ENCODE results near the gene SNX11. TPM values are rescaled to one million over a fixed set of nuclear protein-coding genes. Genes with fewer than 3 reads are reported as not detected.
A peak's percentile ranks its signal among the peaks of the same experiment; 100 is the strongest.

Gene SNX11
- total RNA-seq, 2 donors from 2014 or later = 12.8 to 13.2 TPM

DNA sequence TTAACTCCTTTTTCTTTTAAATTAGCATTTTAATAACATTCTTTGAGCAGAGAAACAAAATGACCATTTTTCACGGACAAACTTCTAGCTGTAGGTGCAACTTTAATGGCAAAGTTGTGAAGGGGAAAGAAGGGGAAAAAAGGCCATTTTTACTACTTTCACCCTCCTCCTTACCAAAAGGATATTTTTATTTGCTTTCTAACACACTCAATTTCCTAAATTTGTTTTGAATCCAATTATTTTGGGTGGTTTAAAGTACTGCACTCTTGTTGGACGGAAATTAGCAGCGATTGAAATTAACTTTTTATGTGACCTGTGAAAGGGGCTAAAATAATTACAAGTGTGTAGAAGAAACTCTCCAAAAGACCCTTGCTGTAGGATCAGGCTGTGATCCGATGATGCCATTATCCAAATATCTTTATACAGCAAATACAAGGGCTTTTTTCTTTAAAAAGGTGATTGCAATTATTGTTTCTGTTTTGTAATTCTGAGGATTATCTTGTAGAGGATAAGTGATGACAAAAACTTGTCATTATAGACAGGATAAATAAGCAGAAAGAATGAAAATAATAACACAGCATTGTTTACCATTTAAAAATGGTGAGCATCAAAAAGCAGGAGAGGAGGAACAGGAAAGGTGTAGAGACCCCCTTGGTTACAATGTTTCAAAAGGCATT, 42.4 kb downstream of the SNX11 start:
- no peaks in the 10 kb centered on the region for H3K9me3 ChIP-seq (ENCODE audit: control insufficient read depth, low read length, poor library complexity, severe bottlenecking)
- Mint-ChIP-seq H3K27me3 (no peaks in the 10 kb centered on the region), H3K36me3 (ENCODE audit: low read depth) (peaks cover 2% of the 10 kb centered on the region), H3K4me3 (no peak overlapping the region), H3K27ac (peak overlapping the region; percentile 62), H3K4me1 (peaks cover 6% of the 10 kb centered on the region)
- ATAC-seq (no peak), DNase-seq (no peak)

DNA sequence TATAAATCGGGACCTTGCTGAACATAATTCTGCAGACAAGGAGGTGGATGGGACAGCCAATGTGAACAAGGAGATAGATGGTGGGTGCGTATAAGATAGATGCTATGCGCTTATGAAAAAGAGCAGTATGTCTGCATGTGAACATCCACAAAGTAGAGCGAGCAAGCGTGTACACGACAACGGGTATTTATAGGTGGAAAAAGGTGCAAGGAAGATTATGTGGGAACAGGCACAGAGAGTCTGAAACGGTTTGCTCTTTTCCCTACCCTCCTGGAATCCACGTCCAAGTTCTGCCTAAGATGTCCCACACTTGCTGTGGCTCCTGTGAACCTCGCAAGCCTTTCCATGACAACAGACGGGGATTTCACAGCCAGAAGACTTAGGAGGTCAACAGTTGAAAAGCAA, 43.0 kb downstream of the SNX11 start:
- Mint-ChIP-seq H3K4me1 (peaks cover 6% of the 10 kb centered on the region), H3K27ac (peak overlapping the region; percentile 62), H3K36me3 (ENCODE audit: low read depth) (peaks cover 2% of the 10 kb centered on the region), H3K27me3 (no peaks in the 10 kb centered on the region), H3K4me3 (no peak overlapping the region)
- no peaks in the 10 kb centered on the region for H3K9me3 ChIP-seq (ENCODE audit: control insufficient read depth, low read length, poor library complexity, severe bottlenecking)
- ATAC-seq = no peak
- DNase-seq = no peak

GRCh38 chr17:48151220-48151619, 43.7 kb downstream of the SNX11 start:
- H3K27me3 Mint-ChIP-seq = no peaks in the 10 kb centered on the region
- H3K4me3 Mint-ChIP-seq = no peak overlapping the region
- ATAC-seq (no peak), DNase-seq (no peak)
- H3K36me3 Mint-ChIP-seq (ENCODE audit: low read depth) = peaks cover 2% of the 10 kb centered on the region
- H3K9me3 ChIP-seq (ENCODE audit: control insufficient read depth, low read length, poor library complexity, severe bottlenecking) = no peaks in the 10 kb centered on the region
- peaks cover 6% of the 10 kb centered on the region for H3K4me1 Mint-ChIP-seq
- no peak overlapping the region for H3K27ac Mint-ChIP-seq

- H3K27me3 Mint-ChIP-seq = no peaks in the 10 kb centered on the region
- peaks cover 6% of the 10 kb centered on the region for H3K4me1 Mint-ChIP-seq
- no peak overlapping the region for H3K4me3 Mint-ChIP-seq
- DNase-seq = no peak
- peaks cover 2% of the 10 kb centered on the region for H3K36me3 Mint-ChIP-seq (ENCODE audit: low read depth)
- no peak overlapping the region for H3K27ac Mint-ChIP-seq
- ATAC-seq = no peak
- H3K9me3 ChIP-seq (ENCODE audit: control insufficient read depth, low read length, poor library complexity, severe bottlenecking) = no peaks in the 10 kb centered on the region
Measured at GRCh38 chr17:48152289-48152688, 44.7 kb downstream of the SNX11 start.

DNA sequence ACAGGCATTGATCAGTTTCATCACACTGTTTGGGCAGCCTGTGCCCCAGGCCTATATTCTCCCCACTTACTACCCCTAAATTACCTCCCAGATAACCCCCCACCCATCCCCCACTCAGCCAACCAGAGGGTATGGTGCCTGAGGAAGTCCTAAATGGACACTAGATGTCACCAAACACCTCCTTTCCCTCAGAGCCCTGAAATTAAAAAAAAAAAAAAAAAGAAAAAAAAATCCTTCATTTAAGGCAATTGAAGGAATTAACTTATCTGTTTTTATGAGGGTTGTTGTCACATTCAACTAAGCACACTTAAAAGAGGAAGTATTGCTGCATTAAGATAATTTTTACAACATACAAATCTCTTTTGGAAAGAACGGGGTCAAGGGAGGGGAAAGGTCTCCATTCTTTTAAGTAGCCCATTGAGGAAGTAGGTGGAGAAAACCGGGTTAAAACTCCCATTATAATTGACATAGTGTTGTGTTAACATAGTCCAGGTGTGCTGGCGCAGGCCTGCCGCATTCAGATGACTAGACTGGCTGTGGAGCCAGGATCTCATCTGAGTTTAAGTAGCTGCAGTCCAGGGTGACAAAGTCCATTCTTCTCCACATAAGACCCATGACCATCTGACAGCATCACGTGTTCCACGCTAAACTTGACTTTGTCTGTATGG, 46.3 kb downstream of the SNX11 start:
- H3K27ac Mint-ChIP-seq = no peak overlapping the region
- no peak for ATAC-seq
- no peak overlapping the region for H3K4me3 Mint-ChIP-seq
- no peaks in the 10 kb centered on the region for H3K36me3 Mint-ChIP-seq (ENCODE audit: low read depth)
- no peaks in the 10 kb centered on the region for H3K4me1 Mint-ChIP-seq
- no peaks in the 10 kb centered on the region for H3K9me3 ChIP-seq (ENCODE audit: control insufficient read depth, low read length, poor library complexity, severe bottlenecking)
- no peaks in the 10 kb centered on the region for H3K27me3 Mint-ChIP-seq
- DNase-seq = no peak

DNA sequence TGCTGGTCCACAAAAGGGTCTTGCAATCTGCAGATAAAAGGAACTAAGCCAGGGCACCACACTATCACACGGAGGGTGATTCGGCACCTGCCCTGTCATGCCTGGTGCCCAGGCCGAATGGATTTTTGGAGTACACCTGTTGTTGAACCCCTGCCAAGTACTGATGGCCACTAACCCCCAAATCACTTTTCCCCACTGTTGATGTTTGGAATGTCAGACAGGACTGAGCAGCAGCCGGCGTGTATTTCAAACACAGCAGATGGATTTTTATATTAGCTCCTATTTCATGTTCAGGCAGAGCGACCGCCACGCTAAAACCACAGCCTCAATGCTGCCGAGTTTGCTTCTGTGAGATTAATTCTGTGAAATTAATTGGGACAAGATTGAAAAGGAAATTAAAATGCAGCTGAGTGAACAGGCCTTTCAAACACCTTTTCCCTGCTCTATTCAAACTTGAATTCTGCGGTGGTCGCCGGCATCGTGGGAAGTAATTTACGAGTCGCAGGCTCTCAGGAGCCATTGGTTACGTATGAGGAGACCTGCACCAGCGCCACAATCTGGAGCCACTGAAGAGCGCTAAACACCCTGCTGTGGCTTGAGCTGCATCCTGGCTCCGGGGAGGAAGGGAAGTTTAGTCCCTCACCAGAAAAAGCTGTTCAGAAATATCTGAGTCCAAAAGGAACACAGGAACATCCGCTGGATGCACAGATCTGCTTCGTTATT, 48.5 kb downstream of the SNX11 start:
- H3K9me3 ChIP-seq (ENCODE audit: control insufficient read depth, low read length, poor library complexity, severe bottlenecking) = no peaks in the 10 kb centered on the region
- Mint-ChIP-seq H3K4me3 (no peak overlapping the region), H3K27ac (no peak overlapping the region), H3K4me1 (no peaks in the 10 kb centered on the region), H3K36me3 (ENCODE audit: low read depth) (no peaks in the 10 kb centered on the region), H3K27me3 (no peaks in the 10 kb centered on the region)
- ATAC-seq = no peak
- DNase-seq = no peak

DNA sequence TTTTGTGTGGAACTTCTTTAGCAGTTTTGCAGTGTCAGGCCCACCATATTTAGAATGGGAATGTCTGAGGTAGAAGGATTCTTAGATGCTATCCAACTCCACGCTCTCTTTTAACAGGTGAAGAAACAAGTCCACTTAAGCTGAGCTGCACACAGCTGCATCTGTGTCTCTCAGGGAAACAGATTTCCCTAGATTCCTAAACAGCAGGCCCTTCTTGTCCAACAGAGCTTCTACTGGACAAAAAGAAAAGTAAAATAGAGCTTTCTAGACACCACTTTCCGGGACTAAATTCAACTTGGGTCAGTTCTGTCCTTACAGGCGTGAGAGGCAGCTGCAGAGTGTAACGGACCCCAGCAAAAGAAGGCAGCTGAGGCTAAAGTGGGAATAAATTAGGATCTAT, 51.7 kb downstream of the SNX11 start:
- no peak overlapping the region for H3K4me3 Mint-ChIP-seq
- H3K36me3 Mint-ChIP-seq (ENCODE audit: low read depth) = no peaks in the 10 kb centered on the region
- H3K27me3 Mint-ChIP-seq = no peaks in the 10 kb centered on the region
- DNase-seq (no peak), ATAC-seq (no peak)
- no peaks in the 10 kb centered on the region for H3K4me1 Mint-ChIP-seq
- no peaks in the 10 kb centered on the region for H3K9me3 ChIP-seq (ENCODE audit: control insufficient read depth, low read length, poor library complexity, severe bottlenecking)
- H3K27ac Mint-ChIP-seq = no peak overlapping the region

DNA sequence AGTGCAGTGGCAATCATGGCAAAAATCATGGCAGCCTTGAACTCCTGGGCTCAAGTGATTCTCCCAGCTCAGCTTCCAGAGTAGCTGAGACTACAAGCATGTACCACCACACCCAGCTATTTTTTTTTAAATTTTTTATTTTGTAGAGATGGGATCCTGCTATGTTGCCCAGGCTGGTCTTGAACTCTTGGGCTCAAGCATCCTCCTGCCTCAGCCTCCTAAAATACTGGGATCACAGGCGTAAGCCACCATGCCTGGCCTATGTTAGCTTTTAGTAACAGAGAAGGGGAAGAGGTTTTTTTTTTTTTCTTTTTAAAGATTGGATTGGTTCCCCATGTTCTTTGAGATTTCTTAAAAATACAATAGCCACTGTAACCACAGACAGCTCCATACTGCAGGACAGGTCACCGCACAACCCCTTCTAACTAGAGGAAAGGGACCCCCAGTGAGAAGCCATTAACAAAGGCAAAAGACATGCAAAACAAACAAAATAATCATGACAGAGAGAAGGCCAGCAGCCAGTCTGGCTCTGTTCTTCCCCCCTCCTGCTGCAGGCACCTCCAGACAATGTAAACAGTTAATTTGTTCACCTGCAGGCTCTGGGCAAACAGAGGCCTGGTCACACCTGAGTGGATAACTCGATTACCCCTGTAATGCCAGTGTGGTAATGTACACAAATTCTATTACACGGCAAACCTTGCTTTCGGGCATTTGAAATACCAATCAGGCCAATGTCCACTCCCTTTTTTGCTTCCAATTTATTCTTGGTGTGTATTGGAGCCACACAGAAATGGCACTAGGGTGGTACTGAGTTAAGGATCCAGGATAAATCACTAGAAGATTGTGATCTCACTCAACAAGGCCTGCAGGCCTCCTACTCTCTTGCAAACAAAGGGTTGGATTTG, 52.9 kb downstream of the SNX11 start:
- Mint-ChIP-seq H3K36me3 (ENCODE audit: low read depth) (peaks cover 2% of the 10 kb centered on the region), H3K4me1 (no peaks in the 10 kb centered on the region), H3K27ac (no peak overlapping the region), H3K27me3 (no peaks in the 10 kb centered on the region), H3K4me3 (no peak overlapping the region)
- no peak for DNase-seq
- no peaks in the 10 kb centered on the region for H3K9me3 ChIP-seq (ENCODE audit: control insufficient read depth, low read length, poor library complexity, severe bottlenecking)
- ATAC-seq = no peak

- ATAC-seq (no peak), DNase-seq (no peak)
- no peak overlapping the region for H3K27ac Mint-ChIP-seq
- H3K4me1 Mint-ChIP-seq = peaks cover 2% of the 10 kb centered on the region
- peaks cover 2% of the 10 kb centered on the region for H3K36me3 Mint-ChIP-seq (ENCODE audit: low read depth)
- H3K27me3 Mint-ChIP-seq = no peaks in the 10 kb centered on the region
- H3K9me3 ChIP-seq (ENCODE audit: control insufficient read depth, low read length, poor library complexity, severe bottlenecking) = no peaks in the 10 kb centered on the region
- no peak overlapping the region for H3K4me3 Mint-ChIP-seq
Measured at GRCh38 chr17:48161127-48161905, 53.8 kb downstream of the SNX11 start.

GRCh38 chr17:48162306-48162934, 54.9 kb downstream of the SNX11 start:
- ATAC-seq = no peak
- H3K27ac Mint-ChIP-seq = no peak overlapping the region
- peaks cover 2% of the 10 kb centered on the region for H3K36me3 Mint-ChIP-seq (ENCODE audit: low read depth)

DNA sequence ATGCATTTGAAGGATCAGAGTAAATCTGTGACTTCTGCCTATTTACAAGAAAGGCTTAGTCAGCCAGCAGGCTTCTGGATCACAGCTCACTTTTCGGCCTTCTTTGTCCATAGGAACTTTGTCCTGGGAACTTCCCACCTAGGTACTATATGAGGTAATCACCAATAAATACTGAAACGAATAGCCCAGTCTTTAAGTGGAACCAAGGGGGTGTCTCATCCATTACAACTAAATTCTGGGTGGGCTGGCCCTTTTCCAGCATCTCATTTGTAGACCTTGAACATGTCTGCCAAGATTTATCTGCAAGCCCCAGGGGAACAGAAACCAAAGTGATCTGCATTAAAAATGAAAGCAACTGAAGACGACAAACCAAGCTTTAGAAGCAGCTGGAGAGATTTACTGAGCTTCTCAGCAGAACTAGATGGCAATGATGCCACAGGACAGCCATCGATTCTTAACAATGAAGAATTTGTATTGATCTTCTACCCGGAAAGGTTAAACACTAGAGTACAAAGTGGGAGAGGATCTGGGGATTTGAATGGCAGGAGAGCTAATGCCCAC, 55.5 kb downstream of the SNX11 start:
- no peak for DNase-seq
- no peaks in the 10 kb centered on the region for H3K9me3 ChIP-seq (ENCODE audit: control insufficient read depth, low read length, poor library complexity, severe bottlenecking)
- H3K27ac Mint-ChIP-seq = no peak overlapping the region
- H3K4me3 Mint-ChIP-seq = no peak overlapping the region
- no peak for ATAC-seq
- H3K36me3 Mint-ChIP-seq (ENCODE audit: low read depth) = peaks cover 2% of the 10 kb centered on the region
- H3K4me1 Mint-ChIP-seq = peaks cover 2% of the 10 kb centered on the region
- H3K27me3 Mint-ChIP-seq = no peaks in the 10 kb centered on the region

More at GRCh38 chr17:48162306-48162934, 54.9 kb downstream of the SNX11 start:
- H3K4me1 Mint-ChIP-seq = peaks cover 2% of the 10 kb centered on the region
- H3K4me3 Mint-ChIP-seq = no peak overlapping the region
- no peak for DNase-seq
- no peaks in the 10 kb centered on the region for H3K9me3 ChIP-seq (ENCODE audit: control insufficient read depth, low read length, poor library complexity, severe bottlenecking)
- no peaks in the 10 kb centered on the region for H3K27me3 Mint-ChIP-seq

DNA sequence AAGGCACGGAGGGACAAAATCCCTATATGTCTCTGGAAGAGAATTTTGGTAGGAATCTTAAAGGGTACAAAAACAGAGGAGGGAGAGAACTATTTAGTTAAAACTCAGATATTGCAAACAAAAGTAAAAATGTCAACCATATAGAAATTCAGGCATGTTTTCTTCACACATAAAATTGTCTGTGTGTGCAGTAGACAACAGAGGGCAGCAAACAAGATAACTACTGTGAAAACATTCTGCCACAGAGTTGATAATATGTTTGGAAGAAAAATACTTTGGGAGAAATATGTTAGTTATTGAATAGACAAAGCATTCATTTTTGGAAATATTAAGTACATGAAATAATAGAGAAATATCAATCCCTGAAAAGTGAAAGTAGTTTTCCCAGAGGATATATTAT, 56.2 kb downstream of the SNX11 start:
- DNase-seq (no peak), ATAC-seq (no peak)
- Mint-ChIP-seq H3K4me3 (no peak overlapping the region), H3K27me3 (no peaks in the 10 kb centered on the region), H3K27ac (peak overlapping the region; percentile 75), H3K36me3 (ENCODE audit: low read depth) (peaks cover 2% of the 10 kb centered on the region), H3K4me1 (peaks cover 2% of the 10 kb centered on the region)
- H3K9me3 ChIP-seq (ENCODE audit: control insufficient read depth, low read length, poor library complexity, severe bottlenecking) = no peaks in the 10 kb centered on the region
